ENCODE data around the gene GLI1. TPM values are rescaled to one million over a fixed set of nuclear protein-coding genes. Genes with fewer than 3 reads are reported as not detected.
"Not testable (repeated sequence)": the region's sequence is repeated elsewhere in the genome, so short reads cannot be mapped to it uniquely, and the experiment has no call there.

The GLI1 gene
- polyA plus RNA-seq, 2 of the 4 experiments (the other 2 are of a cell fraction), result 13.1 to 27.3 TPM

- ChIA-PET POLR2A (interaction anchor here (1.1 kb wide), 1 partner anchor 10 kb away, joined by 13 read pairs; no protein-coding TSS in a partner anchor), CTCF (interaction anchor here (0.5 to 1.2 kb wide), 3 partner anchors 19 to 237 kb away, joined by 3 to 4 read pairs (median 3); no protein-coding TSS in a partner anchor)
- no peak overlapping the region for H3K4me2 ChIP-seq
- ATAC-seq (no peak), DNase-seq (ENCODE audit: low read depth in 1 of 2, low spot score in 1 of 2) (no peak), FAIRE-seq (no peak)
- 98% methylated on average over 5 of the region's 5 CpGs for WGBS (ENCODE audit: missing lambda C conversion rate)
- no peak overlapping the region for H3K27ac ChIP-seq
- no peaks in the 10 kb centered on the region for H3K9me3 ChIP-seq
- no peak for TF ChIP-seq TP53 (CRISPR knock-in tag; IDR thresholded peaks at IDR 0.05)
- TF ChIP-seq RFX5 (IDR thresholded peaks at IDR 0.05), result no peak
- no peak for TF ChIP-seq ATOH8 (CRISPR knock-in tag; IDR thresholded peaks at IDR 0.05; ENCODE audit: low read depth)
- TF ChIP-seq EHMT2 (IDR thresholded peaks at IDR 0.05; ENCODE audit: low read depth), result no peak
- no peak for TF ChIP-seq MAFK (IDR thresholded peaks at IDR 0.05; ENCODE audit: partially characterized antibody)
- no peak for TF ChIP-seq POLR2AphosphoS2 (conservative IDR thresholded peaks at IDR 0.05; ENCODE audit: low read length)
- no peak for TF ChIP-seq HOXB5 (CRISPR knock-in tag; IDR thresholded peaks at IDR 0.05)
- no peak for TF ChIP-seq ZC3H11A (IDR thresholded peaks at IDR 0.05)
- no peak for TF ChIP-seq EHF (CRISPR knock-in tag; IDR thresholded peaks at IDR 0.05)
- TF ChIP-seq MAZ (IDR thresholded peaks at IDR 0.05; ENCODE audit: borderline replicate concordance, low read depth, low read length), result no peak
- no peak for TF ChIP-seq BHLHE40 (IDR thresholded peaks at IDR 0.05; ENCODE audit: low read depth, low read length)
- no peak for TF ChIP-seq SMC3 (IDR thresholded peaks at IDR 0.05)
- TF ChIP-seq HOXA7 (CRISPR knock-in tag; IDR thresholded peaks at IDR 0.05), result no peak
- TF ChIP-seq RCOR1 (IDR thresholded peaks at IDR 0.05; ENCODE audit: low read depth, low read length), result no peak
- no peak for TF ChIP-seq NR3C1 (IDR thresholded peaks at IDR 0.05)
- no peak for TF ChIP-seq CBX2 (IDR thresholded peaks at IDR 0.05; ENCODE audit: borderline replicate concordance, low read depth)
- no peak for TF ChIP-seq ZNF302 (CRISPR knock-in tag; IDR thresholded peaks at IDR 0.05)
- TF ChIP-seq REST (IDR thresholded peaks at IDR 0.05), result no peak
- no peak for TF ChIP-seq KDM5A (IDR thresholded peaks at IDR 0.05)
- H3K4me1 ChIP-seq, result peaks cover 15% of the 10 kb centered on the region
- no peak overlapping the region for H3K4me3 ChIP-seq
These were observed 39.1 kb upstream of the GLI1 start for GRCh38 chr12:57420482-57420881.

- not testable (repeated sequence) for ATAC-seq; FAIRE-seq; H3K27ac ChIP-seq; H3K4me3 ChIP-seq; H3K4me2 ChIP-seq; DNase-seq (ENCODE audit: low read depth in 1 of 2, low spot score in 1 of 2); H3K9me3 ChIP-seq
- 93% methylated on average over 10 of the region's 10 CpGs for WGBS (ENCODE audit: missing lambda C conversion rate)
- ChIA-PET POLR2A (interaction anchor here (0.7 kb wide), 1 partner anchor 35 kb away, joined by 4 read pairs; no protein-coding TSS in a partner anchor), CTCF (interaction anchor here (0.7 to 3.5 kb wide), 4 partner anchors 26 to 151 kb away, joined by 3 to 13 read pairs (median 4); partner anchors contain the start of gene GLI1)
- peaks cover 17% of the 10 kb centered on the region; the same call in 2 of the 3 replicates for H3K4me1 ChIP-seq
These were observed 32.6 kb upstream of the GLI1 start for GRCh38 chr12:57426948-57427347.

- peak overlapping the region; percentile 96 to 98; a peak in 5 of 6 replicates for H3K27ac ChIP-seq
- peaks cover 17% of the 10 kb centered on the region; the same call in 2 of the 3 replicates for H3K4me1 ChIP-seq
- WGBS (ENCODE audit: missing lambda C conversion rate), result 77% methylated on average over 6 of the region's 6 CpGs
- no peak for FAIRE-seq
- ChIA-PET POLR2A (no interaction called here), CTCF (interaction anchor here (1.2 to 3.1 kb wide), 3 partner anchors 25 to 144 kb away, joined by 4 to 26 read pairs (median 7); partner anchors contain the start of gene INHBE)
- H3K4me2 ChIP-seq, result peak overlapping the region; percentile 91
- ATAC-seq, result no peak
- TF ChIP-seq ZC3H11A (IDR thresholded peaks at IDR 0.05), result no peak
- no peak for TF ChIP-seq ZSCAN20 (CRISPR knock-in tag; IDR thresholded peaks at IDR 0.05)
- no peak for TF ChIP-seq JUN (IDR thresholded peaks at IDR 0.05)
- no peak for TF ChIP-seq ATOH8 (CRISPR knock-in tag; IDR thresholded peaks at IDR 0.05; ENCODE audit: low read depth)
- no peak for TF ChIP-seq RNF2 (IDR thresholded peaks at IDR 0.05; ENCODE audit: borderline replicate concordance, low read depth)
- TF ChIP-seq NFE2L2 (conservative IDR thresholded peaks at IDR 0.05; ENCODE audit: low read length), result no peak
- TF ChIP-seq HDAC2 (IDR thresholded peaks at IDR 0.05), result no peak
- TF ChIP-seq GATA3 (IDR thresholded peaks at IDR 0.05; ENCODE audit: borderline replicate concordance), result no peak
- TF ChIP-seq HOXA7 (CRISPR knock-in tag; IDR thresholded peaks at IDR 0.05), result no peak
- no peak for TF ChIP-seq BHLHE40 (IDR thresholded peaks at IDR 0.05; ENCODE audit: low read depth, low read length)
- TF ChIP-seq ESRRA (IDR thresholded peaks at IDR 0.05; ENCODE audit: borderline replicate concordance, low read length), result no peak
- TF ChIP-seq RCOR1 (IDR thresholded peaks at IDR 0.05; ENCODE audit: low read depth, low read length), result no peak
- TF ChIP-seq MAFK (IDR thresholded peaks at IDR 0.05; ENCODE audit: partially characterized antibody), result no peak
- no peak for TF ChIP-seq PHF8 (IDR thresholded peaks at IDR 0.05; ENCODE audit: borderline replicate concordance, low read depth)
- no peak for TF ChIP-seq CHD2 (IDR thresholded peaks at IDR 0.05; ENCODE audit: low read length, partially characterized antibody)
- TF ChIP-seq TP53 (CRISPR knock-in tag; IDR thresholded peaks at IDR 0.05), result no peak
- peak overlapping the region; percentile 53 for H3K4me3 ChIP-seq
- no peaks in the 10 kb centered on the region for H3K9me3 ChIP-seq
- no peak for DNase-seq (ENCODE audit: low read depth in 1 of 2, low spot score in 1 of 2)
These were observed 30.6 kb upstream of the GLI1 start for GRCh38 chr12:57428965-57429364.
